ENCODE measurements around the gene TMEM168.

DNA sequence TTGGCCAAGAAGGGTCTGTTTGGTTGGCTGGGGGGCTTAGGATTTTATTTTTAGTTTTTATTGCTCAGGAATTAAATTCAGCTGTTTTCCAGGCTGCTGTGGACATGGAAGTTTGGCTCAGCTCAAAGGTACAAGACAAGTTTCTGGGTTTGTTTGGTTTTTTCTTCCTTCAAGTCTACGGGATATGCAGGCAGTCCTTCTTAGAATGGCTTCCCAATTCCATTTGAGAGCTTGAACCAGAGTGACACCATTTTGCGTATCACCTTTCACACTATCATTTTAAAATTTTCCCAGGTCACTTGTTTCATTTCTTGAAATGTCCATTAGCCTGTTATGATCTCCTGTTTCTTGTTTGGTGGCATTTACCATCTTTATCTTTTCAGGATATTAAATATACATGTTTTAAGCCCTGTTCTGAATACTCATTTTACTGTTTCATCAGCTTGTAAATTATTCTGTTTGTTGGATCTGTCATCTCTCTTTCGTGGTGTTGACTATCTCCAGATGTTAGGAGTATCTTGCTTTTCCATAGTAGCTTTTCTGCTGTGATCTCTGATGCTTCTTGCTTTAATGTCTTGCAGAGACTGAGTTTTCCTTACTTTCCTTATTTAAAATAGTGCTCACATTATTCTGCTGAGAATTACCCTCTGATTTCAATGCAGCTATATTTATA, 9.4 kb upstream of the TMEM168 start:
- TF ChIP-seq FOXK2 (IDR thresholded peaks at IDR 0.05) = no peak
- no peak for TF ChIP-seq NFRKB (IDR thresholded peaks at IDR 0.05)
- no peak for TF ChIP-seq BHLHE40 (IDR thresholded peaks at IDR 0.05; ENCODE audit: borderline replicate concordance)
- TF ChIP-seq SP1 (IDR thresholded peaks at IDR 0.05) = no peak
- TF ChIP-seq FOXM1 (IDR thresholded peaks at IDR 0.05; ENCODE audit: borderline replicate concordance) = no peak
- TF ChIP-seq ARNT (IDR thresholded peaks at IDR 0.05) = no peak
- no peak for TF ChIP-seq ZNF384 (IDR thresholded peaks at IDR 0.05)
- TF ChIP-seq CTBP1 (IDR thresholded peaks at IDR 0.05; ENCODE audit: borderline replicate concordance) = no peak
- no peak for TF ChIP-seq SUZ12 (IDR thresholded peaks at IDR 0.05)
- TF ChIP-seq TARDBP (IDR thresholded peaks at IDR 0.05) = no peak
- no peak for TF ChIP-seq ELF4 (IDR thresholded peaks at IDR 0.05)
- TF ChIP-seq PKNOX1 (IDR thresholded peaks at IDR 0.05) = no peak
- TF ChIP-seq L3MBTL2 (conservative IDR thresholded peaks at IDR 0.05) = no peak

Measured in HEK293T (cell line).